OCI-M1 (cell line): Measurements from ENCODE around the gene CHD2.
"Not testable (repeated sequence)": the region's sequence is repeated elsewhere in the genome, so short reads cannot be mapped to it uniquely, and the experiment has no call there.

ENCODE experiments used
- DNase-seq: peaks from one replicate; lab custom pipeline; 2025; lab: John Stamatoyannopoulos, UW

Gene CHD2

GRCh38 chr15:93020976-93021772 lies 121.0 kb downstream of the CHD2 start:
- no peak for DNase-seq

- no peak for DNase-seq
These were observed 124.2 kb downstream of the CHD2 start for GRCh38 chr15:93024293-93024692.

- no peak for DNase-seq
These were observed 124.8 kb downstream of the CHD2 start for GRCh38 chr15:93024716-93025624.

- no peak for DNase-seq
These were observed 125.5 kb downstream of the CHD2 start for GRCh38 chr15:93025625-93025982.

- DNase-seq = no peak
These were observed 126.3 kb downstream of the CHD2 start for GRCh38 chr15:93026380-93026817.

GRCh38 chr15:93027413-93027812 lies 127.3 kb downstream of the CHD2 start:
- peak; percentile 35 for DNase-seq

GRCh38 chr15:93028111-93028631 lies 128.0 kb downstream of the CHD2 start:
- peak; percentile 27 for DNase-seq

GRCh38 chr15:93028632-93029213 lies 128.6 kb downstream of the CHD2 start:
- DNase-seq = peak; percentile 33

- DNase-seq = no peak
These were observed 129.2 kb downstream of the CHD2 start for GRCh38 chr15:93029214-93029835.

GRCh38 chr15:93029836-93030429 lies 129.8 kb downstream of the CHD2 start:
- no peak for DNase-seq

- peak; percentile 78 for DNase-seq
These were observed 130.4 kb downstream of the CHD2 start for GRCh38 chr15:93030430-93031102.

GRCh38 chr15:93031103-93031464 lies 131.0 kb downstream of the CHD2 start:
- no peak for DNase-seq

- DNase-seq = not testable (repeated sequence)
These were observed 131.6 kb downstream of the CHD2 start for GRCh38 chr15:93031557-93032384.

- DNase-seq = not testable (repeated sequence)
These were observed 132.5 kb downstream of the CHD2 start for GRCh38 chr15:93032515-93033206.

GRCh38 chr15:93033434-93034045 lies 133.4 kb downstream of the CHD2 start:
- no peak for DNase-seq

- no peak for DNase-seq
These were observed 134.4 kb downstream of the CHD2 start for GRCh38 chr15:93034512-93034911.

- DNase-seq = no peak
These were observed 135.2 kb downstream of the CHD2 start for GRCh38 chr15:93035092-93035915.
